Endothelial cell of umbilical vein (primary cell): ENCODE results near the gene PLEKHG1. TPM values are rescaled to one million over a fixed set of nuclear protein-coding genes. Genes with fewer than 3 reads are reported as not detected.

Source experiments
- BruUV-seq: library from RNA; stranded (reverse); fragments of 400-500 nt; replicated peaks from 2 replicates; lab custom pipeline; 2021; lab: Mats Ljungman, UMichigan
- CTCF ChIA-PET: fragments of 300-600, 350-600 bp; sonication (Branson Sonifier 250); formaldehyde crosslinking; loops from one replicate; lab custom pipeline; 2021; ENCODE audit warnings: antibody characterized with exemption, inconsistent platforms; lab: Charles Lee
- POLR2A ChIA-PET: fragments of 300-600, 350-600 bp; sonication (Branson Sonifier 250); formaldehyde crosslinking; loops from one replicate; lab custom pipeline; 2021; ENCODE audit warnings: antibody characterized with exemption, inconsistent platforms; lab: Charles Lee
- DNase-seq: peaks from one replicate; pipeline ENCODE4 v3.0.0-alpha.2; 2011; ENCODE audit warnings: low read depth, low spot score
- FAIRE-seq: peaks from 2 replicates; lab custom pipeline; 2011; peaks lifted over from hg19 to GRCh38; lab: Jason Lieb, UNC
- H2AFZ ChIP-seq: 2 replicates; pipeline ENCODE4 v1.6.0; 2012; ENCODE audit warnings: low read depth, low read length, control low read depth, inconsistent platforms
- H3K27ac ChIP-seq: 2 replicates; pipeline ENCODE4 v1.5.1; 2011; ENCODE audit warnings: low read depth, mild to moderate bottlenecking, control low read depth, low read length, moderate library complexity; ENCODE audit not compliant: insufficient read depth
- H3K27me3 ChIP-seq, 2 experiments: 2 replicates each; pipeline versions ENCODE4 v1.6.0 to v1.6.1; 2011; ENCODE audit warnings: low read length in 2 of 2, mixed read lengths in 1 of 2; ENCODE audit not compliant: control insufficient read depth in 2 of 2, insufficient read depth in 2 of 2
- H3K36me3 ChIP-seq, 2 experiments: 2 replicates in 1 of 2; 3 replicates in 1 of 2; pipeline ENCODE4 v1.5.1; 2011; ENCODE audit warnings: low read length in 2 of 2, mild to moderate bottlenecking in 1 of 2, moderate library complexity in 1 of 2; ENCODE audit not compliant: control insufficient read depth in 2 of 2, insufficient read depth in 2 of 2; ENCODE audit errors: extremely low read depth in 1 of 2
- H3K4me1 ChIP-seq: 3 replicates; pipeline ENCODE4 v1.5.1; 2011; ENCODE audit warnings: mild to moderate bottlenecking, low read length; ENCODE audit not compliant: control insufficient read depth, insufficient read depth; ENCODE audit errors: extremely low read depth
- H3K4me2 ChIP-seq: 2 replicates; pipeline ENCODE4 v1.6.1; 2011; ENCODE audit warnings: low read length, control low read depth, mixed read lengths; ENCODE audit not compliant: insufficient read depth
- H3K4me3 ChIP-seq, 3 experiments: fragments of 200-600 bp in 1 of 3; sonication (generic), shearing (Covaris generic) in 1 of 3; replicated peaks in 1 of 3; 2 replicates each; pipeline ENCODE4 v1.5.1; 2011 to 2016; ENCODE audit warnings: control low read depth in 3 of 3, low read length in 3 of 3, mild to moderate bottlenecking in 2 of 3, inconsistent platforms in 1 of 3, low read depth in 1 of 3, moderate library complexity in 1 of 3; ENCODE audit not compliant: insufficient read depth in 1 of 3
- H3K79me2 ChIP-seq: 2 replicates; pipeline ENCODE4 v1.6.0; 2012; ENCODE audit warnings: low read length, inconsistent platforms; ENCODE audit not compliant: control insufficient read depth, insufficient read depth
- H3K9ac ChIP-seq: replicated peaks from 2 replicates; pipeline ENCODE3; 2011; ENCODE audit warnings: low read length, control low read depth; ENCODE audit not compliant: insufficient read depth; ENCODE audit errors: extremely low read depth
- H3K9me1 ChIP-seq: replicated peaks from 3 replicates; pipeline ENCODE4 v1.6.0; 2011; ENCODE audit warnings: mild to moderate bottlenecking, low read length; ENCODE audit not compliant: control insufficient read depth, insufficient read depth; ENCODE audit errors: extremely low read depth
- H3K9me3 ChIP-seq: replicated peaks from 2 replicates; pipeline ENCODE4 v1.5.1; 2012; ENCODE audit warnings: low read length, inconsistent platforms; ENCODE audit not compliant: control insufficient read depth, insufficient read depth
- H4K20me1 ChIP-seq: replicated peaks from 2 replicates; pipeline ENCODE3; 2011; ENCODE audit warnings: mild to moderate bottlenecking, low read length; ENCODE audit not compliant: control insufficient read depth, insufficient read depth; ENCODE audit errors: extremely low read depth
- EZH2 ChIP-seq: IDR thresholded peaks from 2 replicates; pipeline ENCODE4 v1.6.1; 2012; ENCODE audit warnings: borderline replicate concordance, low read depth, mild to moderate bottlenecking, moderate library complexity, low read length, inconsistent platforms; ENCODE audit not compliant: severe bottlenecking
- FOS ChIP-seq: IDR thresholded peaks from 2 replicates; pipeline ENCODE4 v1.6.1; 2011; ENCODE audit warnings: mild to moderate bottlenecking, low read length, moderate library complexity, borderline replicate concordance; ENCODE audit not compliant: insufficient read depth
- GATA2 ChIP-seq: IDR thresholded peaks from 2 replicates; pipeline ENCODE4 v1.7.0; 2011; ENCODE audit warnings: low read depth, mild to moderate bottlenecking, moderate library complexity, mixed read lengths, low read length; ENCODE audit not compliant: insufficient read length, insufficient read depth
- JUN ChIP-seq: IDR thresholded peaks from 2 replicates; pipeline ENCODE4 v1.6.1; 2011; ENCODE audit warnings: borderline replicate concordance, low read depth; ENCODE audit not compliant: insufficient read length, insufficient read depth
- MYC ChIP-seq: IDR thresholded peaks from one replicate; pipeline ENCODE4 v1.6.1; 2011; ENCODE audit warnings: mild to moderate bottlenecking, low read depth, low read length
- POLR2A ChIP-seq: IDR thresholded peaks from 2 replicates; pipeline ENCODE4 v1.6.1; 2012; ENCODE audit warnings: low read depth, mild to moderate bottlenecking, control low read depth, low read length
- POLR2AphosphoS5 ChIP-seq: IDR thresholded peaks from 2 replicates; pipeline ENCODE4 v1.6.1; 2012; ENCODE audit warnings: low read depth, mild to moderate bottlenecking, control low read depth, low read length, moderate library complexity; ENCODE audit not compliant: insufficient read depth
- dilution Hi-C: fragments of 300-500 bp; cut with MboI; formaldehyde crosslinking; loops from one replicate; pipeline ENCODE4 v1.15.0; 2019; ENCODE audit warnings: low sequenced_read_pairs; ENCODE audit not compliant: extremely low pct_ligation_motif_present
- intact Hi-C: fragments of 100-400 bp; cut with micrococcal nuclease; formaldehyde crosslinking; loops from one replicate; pipeline ENCODE4 v1.10.0; 2022
- polyA plus RNA-seq, 4 experiments: library from polyadenylated mRNA; depleted of rRNA in 3 of 4; stranded (reverse) in 3 of 4; unstranded in 1 of 4; fragments of >200 nt; gene quantifications; 2 replicates each; pipeline versions ENCODE4 v1.2.1 to v1.2.3, GENCODE V29; 2011 to 2012; ENCODE audit warnings: missing spikeins in 1 of 4
- total RNA-seq: library from RNA; stranded (reverse); gene quantifications from 2 replicates; pipeline ENCODE4 v1.2.3, GENCODE V29; 2021
- TF ChIP-seq, protein P1 (sequence below): IDR thresholded peaks from 2 replicates; pipeline ENCODE4 v1.6.1; 2011; ENCODE audit not compliant: insufficient read depth, insufficient read length
- TF ChIP-seq, protein P2 (sequence below), 2 donors: IDR thresholded peaks; 1 replicate in 1 of 2; 2 replicates in 1 of 2; pipeline ENCODE4 v1.5.1; 2011; ENCODE audit warnings: low read length in 2 of 2, mild to moderate bottlenecking in 2 of 2, moderate library complexity in 2 of 2, control low read depth in 1 of 2, inconsistent platforms in 1 of 2, low read depth in 1 of 2; ENCODE audit not compliant: insufficient read depth in 1 of 2; ENCODE audit errors: extremely low read depth in 1 of 2

Gene PLEKHG1
- total and polyA plus RNA-seq, 2 donors (not counting 3 experiments of a cell fraction or from before 2014, with no cell fraction given) = 8.8 to 62.5 TPM

DNA sequence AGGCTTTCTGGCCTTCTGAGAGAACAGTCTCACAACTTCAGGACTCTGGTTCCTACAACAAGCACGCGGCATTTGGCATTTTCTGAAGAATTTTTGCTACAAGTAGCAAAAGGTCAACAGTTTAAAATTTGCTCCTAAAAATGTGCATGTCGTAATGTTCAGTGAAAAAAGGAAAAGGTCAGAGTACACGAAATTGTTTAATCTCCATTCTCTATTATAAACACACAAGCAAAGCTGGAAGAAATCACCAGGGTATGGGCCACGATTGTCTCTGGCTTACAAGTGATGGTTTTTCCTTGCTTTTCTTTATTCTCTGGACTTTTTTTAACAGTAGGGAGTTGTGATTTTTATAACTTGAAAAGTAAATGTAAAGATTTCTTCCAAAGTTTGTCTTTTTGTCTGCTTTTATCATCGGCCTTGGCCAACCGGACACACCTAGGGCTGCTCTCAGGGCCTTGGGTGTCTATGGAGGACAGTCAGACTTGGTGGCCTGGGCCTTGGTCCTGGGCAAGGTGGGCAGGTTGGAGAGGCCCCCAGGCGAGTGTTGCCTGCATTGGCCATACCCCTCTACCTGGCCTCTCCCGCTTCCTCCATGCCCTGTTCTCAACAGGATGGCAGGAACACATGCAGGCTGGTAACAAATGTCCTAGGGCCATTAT lies 32.4 kb downstream of the PLEKHG1 start:
- no peak for DNase-seq
- BruUV-seq = no TSS peak
- no peak for TF ChIP-seq JUN
- TF ChIP-seq FOS = no peak
- no peak for TF ChIP-seq POLR2AphosphoS5
- no peak for TF ChIP-seq GATA2
- TF ChIP-seq, protein P1, sequence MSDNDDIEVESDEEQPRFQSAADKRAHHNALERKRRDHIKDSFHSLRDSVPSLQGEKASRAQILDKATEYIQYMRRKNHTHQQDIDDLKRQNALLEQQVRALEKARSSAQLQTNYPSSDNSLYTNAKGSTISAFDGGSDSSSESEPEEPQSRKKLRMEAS = no peak
- no peaks in the 10 kb centered on the region for H3K9me3 ChIP-seq
- no peaks in the 10 kb centered on the region for H4K20me1 ChIP-seq
- H3K27me3 ChIP-seq = no peaks in the 10 kb centered on the region
- no peaks in the 10 kb centered on the region for H3K79me2 ChIP-seq
- CTCF ChIA-PET = interaction anchor here (1.3 to 2.2 kb wide), 2 partner anchors 29 to 31 kb away, joined by 3 to 7 read pairs; no protein-coding TSS in a partner anchor
- no peak overlapping the region for H3K4me2 ChIP-seq
- no peak overlapping the region for H3K9ac ChIP-seq
- H3K9me1 ChIP-seq = no peaks in the 10 kb centered on the region
- intact Hi-C loops (no loop called here), dilution Hi-C loops (no loop called here)
- H3K36me3 ChIP-seq = no peaks in the 10 kb centered on the region
- H3K4me3 ChIP-seq = no peak overlapping the region
- H3K27ac ChIP-seq = no peak overlapping the region
- peaks cover 10% of the 10 kb centered on the region for H3K4me1 ChIP-seq
- H2AFZ ChIP-seq = no peak overlapping the region
- FAIRE-seq = no peak
- POLR2A ChIA-PET = no interaction called here

DNA sequence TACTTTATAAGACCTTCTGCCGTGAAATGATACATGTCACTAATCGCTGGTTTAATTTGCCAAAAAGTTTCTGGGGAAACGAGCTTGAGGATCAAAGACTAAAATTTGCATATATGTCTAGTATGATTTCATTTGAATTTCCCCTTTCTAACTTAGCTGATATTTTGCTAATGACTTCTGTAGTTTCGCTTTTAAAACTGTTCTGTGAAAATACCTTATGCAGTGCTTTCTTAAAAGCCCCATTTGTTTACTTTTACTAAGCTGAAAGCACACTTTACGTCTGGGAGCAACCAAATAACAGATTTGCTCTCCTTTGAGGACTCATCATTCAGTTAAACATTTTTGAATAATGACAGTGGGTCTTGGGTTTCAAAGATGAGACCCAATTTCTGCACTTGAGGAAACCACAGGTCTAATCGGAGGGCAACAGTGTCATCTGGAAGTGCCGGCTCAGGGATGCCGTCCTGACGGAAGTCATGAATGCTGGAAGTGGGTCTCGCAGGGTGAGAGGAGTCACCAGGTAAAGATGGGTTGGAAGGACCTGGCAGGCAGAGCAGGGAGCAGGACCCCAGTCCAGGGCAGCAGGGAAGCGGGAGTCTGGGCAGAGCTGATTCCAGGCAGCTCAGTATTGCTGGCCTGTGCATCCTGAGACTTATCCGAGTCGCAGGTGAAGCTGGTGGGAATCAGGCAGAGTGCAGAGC lies 33.2 kb downstream of the PLEKHG1 start:
- DNase-seq (no peak), FAIRE-seq (no peak)
- no TSS peak for BruUV-seq
- Histone ChIP-seq H4K20me1 (no peaks in the 10 kb centered on the region), H3K4me3 (no peak overlapping the region), H3K27me3 (no peaks in the 10 kb centered on the region), H3K27ac (no peak overlapping the region), H3K79me2 (no peaks in the 10 kb centered on the region), H3K9me1 (no peaks in the 10 kb centered on the region), H3K9ac (no peak overlapping the region), H3K4me2 (no peak overlapping the region), H3K4me1 (peaks cover 2% of the 10 kb centered on the region), H2AFZ (no peak overlapping the region), H3K36me3 (no peaks in the 10 kb centered on the region), H3K9me3 (no peaks in the 10 kb centered on the region)
- intact Hi-C loops (no loop called here), dilution Hi-C loops (no loop called here)
- POLR2A ChIA-PET = no interaction called here
- TF ChIP-seq, protein P1 = no peak
- TF ChIP-seq POLR2AphosphoS5 = no peak
- TF ChIP-seq MYC = no peak
- no peak for TF ChIP-seq GATA2
- TF ChIP-seq, protein P2, sequence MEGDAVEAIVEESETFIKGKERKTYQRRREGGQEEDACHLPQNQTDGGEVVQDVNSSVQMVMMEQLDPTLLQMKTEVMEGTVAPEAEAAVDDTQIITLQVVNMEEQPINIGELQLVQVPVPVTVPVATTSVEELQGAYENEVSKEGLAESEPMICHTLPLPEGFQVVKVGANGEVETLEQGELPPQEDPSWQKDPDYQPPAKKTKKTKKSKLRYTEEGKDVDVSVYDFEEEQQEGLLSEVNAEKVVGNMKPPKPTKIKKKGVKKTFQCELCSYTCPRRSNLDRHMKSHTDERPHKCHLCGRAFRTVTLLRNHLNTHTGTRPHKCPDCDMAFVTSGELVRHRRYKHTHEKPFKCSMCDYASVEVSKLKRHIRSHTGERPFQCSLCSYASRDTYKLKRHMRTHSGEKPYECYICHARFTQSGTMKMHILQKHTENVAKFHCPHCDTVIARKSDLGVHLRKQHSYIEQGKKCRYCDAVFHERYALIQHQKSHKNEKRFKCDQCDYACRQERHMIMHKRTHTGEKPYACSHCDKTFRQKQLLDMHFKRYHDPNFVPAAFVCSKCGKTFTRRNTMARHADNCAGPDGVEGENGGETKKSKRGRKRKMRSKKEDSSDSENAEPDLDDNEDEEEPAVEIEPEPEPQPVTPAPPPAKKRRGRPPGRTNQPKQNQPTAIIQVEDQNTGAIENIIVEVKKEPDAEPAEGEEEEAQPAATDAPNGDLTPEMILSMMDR (IDR thresholded peaks at IDR 0.05; ENCODE audit: extremely low read depth in 1 of 2, insufficient read depth in 1 of 2, low read depth in 1 of 2, low read length in 2 of 2) = no peak
- no peak for TF ChIP-seq FOS
- no peak for TF ChIP-seq JUN
- no peak for TF ChIP-seq EZH2
- TF ChIP-seq POLR2A = no peak
- CTCF ChIA-PET = interaction anchor here (2.1 to 2.2 kb wide), 2 partner anchors 32 to 215 kb away, joined by 7 to 8 read pairs; no protein-coding TSS in a partner anchor
